ENCODE measurements around the gene CKAP4.

The CKAP4 gene

DNA sequence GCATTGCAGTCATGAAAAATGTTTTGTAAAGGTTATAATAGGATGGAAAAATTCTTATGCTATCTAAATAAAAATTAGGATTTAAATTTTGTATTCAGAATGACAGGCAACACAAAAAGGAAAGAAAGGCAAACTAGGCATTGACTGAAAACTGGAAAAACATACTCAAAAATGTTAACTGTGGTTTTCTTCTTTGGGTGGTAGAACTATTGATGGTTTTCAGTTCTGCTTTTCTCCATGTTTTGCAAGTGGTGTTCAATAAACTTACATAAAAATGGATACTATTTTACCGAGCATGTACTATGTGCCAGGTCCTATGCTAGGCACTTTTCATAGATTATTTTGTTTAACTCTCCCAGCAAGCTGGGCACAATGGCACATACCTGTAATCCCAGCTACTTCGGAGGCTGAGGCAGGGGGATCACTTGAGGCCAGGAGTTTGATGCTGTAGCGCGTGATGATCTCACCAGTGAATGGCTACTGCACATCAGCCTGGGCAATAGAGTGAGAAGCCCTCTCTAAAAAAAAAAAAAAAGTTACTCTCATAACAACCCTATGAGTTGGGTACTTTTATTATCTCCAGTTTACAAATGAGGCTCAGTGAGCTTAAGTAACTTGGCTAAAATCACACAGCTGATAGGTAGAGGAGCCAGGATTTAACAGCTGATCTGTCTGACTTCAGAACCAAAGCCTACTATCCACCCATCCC, 28.4 kb upstream of the CKAP4 start:
- Histone ChIP-seq H3K9ac (no peak overlapping the region), H3K36me3 (ENCODE audit: insufficient read depth) (no peaks in the 10 kb centered on the region), H3K4me1 (ENCODE audit: low read depth, poor library complexity, severe bottlenecking) (peaks cover 7% of the 10 kb centered on the region), H4K20me1 (ENCODE audit: insufficient read depth) (no peaks in the 10 kb centered on the region), H3K27me3 (ENCODE audit: insufficient read depth, low read depth) (no peaks in the 10 kb centered on the region), H3K4me3 (IDR thresholded peaks at IDR 0.05; ENCODE audit: insufficient read depth, low read depth, low read length) (no peak overlapping the region), H3K79me2 (ENCODE audit: insufficient read depth, low read depth) (no peaks in the 10 kb centered on the region), H3K4me2 (no peak overlapping the region), H2AFZ (ENCODE audit: low read depth) (no peak overlapping the region), H3K27ac (no peak overlapping the region)
- no peak for TF ChIP-seq CTCF (conservative IDR thresholded peaks at IDR 0.05; ENCODE audit: low read depth, low read length)

GRCh38 chr12:106275458-106275857, 27.6 kb upstream of the CKAP4 start:
- Histone ChIP-seq H3K4me1 (ENCODE audit: low read depth, poor library complexity, severe bottlenecking) (peaks cover 7% of the 10 kb centered on the region), H3K27ac (no peak overlapping the region), H3K4me3 (IDR thresholded peaks at IDR 0.05; ENCODE audit: insufficient read depth, low read depth, low read length) (no peak overlapping the region), H3K27me3 (ENCODE audit: insufficient read depth, low read depth) (no peaks in the 10 kb centered on the region), H3K4me2 (no peak overlapping the region), H4K20me1 (ENCODE audit: insufficient read depth) (no peaks in the 10 kb centered on the region), H3K36me3 (ENCODE audit: insufficient read depth) (no peaks in the 10 kb centered on the region), H3K9ac (no peak overlapping the region), H2AFZ (ENCODE audit: low read depth) (no peak overlapping the region), H3K79me2 (ENCODE audit: insufficient read depth, low read depth) (no peaks in the 10 kb centered on the region)
- no peak for TF ChIP-seq CTCF (conservative IDR thresholded peaks at IDR 0.05; ENCODE audit: low read depth, low read length)

- Histone ChIP-seq H4K20me1 (ENCODE audit: insufficient read depth) (no peaks in the 10 kb centered on the region), H3K79me2 (ENCODE audit: insufficient read depth, low read depth) (no peaks in the 10 kb centered on the region), H3K4me1 (ENCODE audit: low read depth, poor library complexity, severe bottlenecking) (peaks cover 7% of the 10 kb centered on the region), H3K27ac (no peak overlapping the region), H3K27me3 (ENCODE audit: insufficient read depth, low read depth) (no peaks in the 10 kb centered on the region), H3K36me3 (ENCODE audit: insufficient read depth) (no peaks in the 10 kb centered on the region), H3K9ac (no peak overlapping the region), H3K4me2 (no peak overlapping the region), H2AFZ (ENCODE audit: low read depth) (no peak overlapping the region), H3K4me3 (IDR thresholded peaks at IDR 0.05; ENCODE audit: insufficient read depth, low read depth, low read length) (no peak overlapping the region)
- TF ChIP-seq CTCF (conservative IDR thresholded peaks at IDR 0.05; ENCODE audit: low read depth, low read length) = no peak
Observed at GRCh38 chr12:106274575-106275121, 26.8 kb upstream of the CKAP4 start.

DNA sequence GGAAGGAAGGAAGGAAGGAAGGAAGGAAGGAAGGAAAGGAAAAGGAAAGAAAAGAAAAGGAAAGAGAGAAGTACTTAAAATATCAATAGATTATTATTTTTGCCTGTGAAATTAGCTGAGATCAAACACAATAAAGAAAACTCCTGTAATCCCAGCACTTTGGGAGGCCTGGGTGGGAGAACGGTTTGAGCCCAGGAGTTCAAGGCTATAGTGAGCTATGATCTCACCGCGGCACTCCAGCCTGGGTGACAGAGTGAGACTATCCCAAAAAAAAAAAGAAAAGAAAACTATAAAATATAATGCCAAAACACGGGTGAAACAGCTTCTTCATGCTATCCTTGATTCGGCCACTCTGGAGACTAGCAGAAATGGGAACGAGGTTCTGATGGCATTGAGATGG, 26.2 kb upstream of the CKAP4 start:
- Histone ChIP-seq H3K79me2 (ENCODE audit: insufficient read depth, low read depth) (no peaks in the 10 kb centered on the region), H3K4me2 (no peak overlapping the region), H3K27ac (no peak overlapping the region), H4K20me1 (ENCODE audit: insufficient read depth) (no peaks in the 10 kb centered on the region), H2AFZ (ENCODE audit: low read depth) (no peak overlapping the region), H3K4me1 (ENCODE audit: low read depth, poor library complexity, severe bottlenecking) (peaks cover 7% of the 10 kb centered on the region), H3K36me3 (ENCODE audit: insufficient read depth) (no peaks in the 10 kb centered on the region), H3K4me3 (IDR thresholded peaks at IDR 0.05; ENCODE audit: insufficient read depth, low read depth, low read length) (no peak overlapping the region), H3K27me3 (ENCODE audit: insufficient read depth, low read depth) (no peaks in the 10 kb centered on the region), H3K9ac (no peak overlapping the region)
- TF ChIP-seq CTCF (conservative IDR thresholded peaks at IDR 0.05; ENCODE audit: low read depth, low read length) = no peak

All from KMS-11 (cell line).